Measurements from ENCODE around the gene SDR42E2. TPM values are rescaled to one million over a fixed set of nuclear protein-coding genes. Genes with fewer than 3 reads are reported as not detected.

Gene SDR42E2
- total and polyA plus RNA-seq, 2 of the 4 experiments (the other 2 are of a cell fraction): not detected

- no peak for ATAC-seq (ENCODE audit: low read depth)
- CTCF ChIA-PET: no interaction called here
Measured at GRCh38 chr16:22138482-22138881, 23.8 kb upstream of the SDR42E2 start.

More at GRCh38 chr16:22138482-22138881, 23.8 kb upstream of the SDR42E2 start:
- intact Hi-C loops (cut with micrococcal nuclease): no loop called here
- Histone ChIP-seq H3K9me1 (ENCODE audit: insufficient read depth, low read length) (no peaks in the 10 kb centered on the region), H3K4me1 (ENCODE audit: control insufficient read depth, insufficient read depth, low read length) (no peaks in the 10 kb centered on the region), H3K4me2 (ENCODE audit: low read depth, low read length) (no peak overlapping the region), H2BK5ac (ENCODE audit: low read depth, low read length, poor library complexity, severe bottlenecking) (no peak overlapping the region), H3K4ac (ENCODE audit: low read depth, low read length) (no peak overlapping the region), H3K56ac (ENCODE audit: extremely low read depth, insufficient read depth, low read length) (no peak overlapping the region), H3K18ac (ENCODE audit: low read depth, low read length) (no peak overlapping the region), H2BK20ac (ENCODE audit: low read depth, low read length) (no peak overlapping the region), H3K14ac (replicated peaks; ENCODE audit: low read depth, low read length) (no peak overlapping the region), H3K36me3 (ENCODE audit: control insufficient read depth, insufficient read depth, low read length) (no peaks in the 10 kb centered on the region), H4K20me1 (ENCODE audit: insufficient read depth, low read length) (no peaks in the 10 kb centered on the region), H2BK120ac (ENCODE audit: low read depth, low read length) (no peak overlapping the region), H3K23ac (ENCODE audit: low read depth, low read length) (no peak overlapping the region), H2AFZ (replicated peaks; ENCODE audit: low read length, poor library complexity) (no peak overlapping the region), H2AK5ac (ENCODE audit: low read depth, low read length) (no peak overlapping the region), H3K27me3 (ENCODE audit: control insufficient read depth, insufficient read depth, low read length) (peaks cover 24% of the 10 kb centered on the region), H3K27ac (ENCODE audit: insufficient read depth, low read length) (no peak overlapping the region), H2BK15ac (ENCODE audit: low read depth, low read length) (no peak overlapping the region), H3K9me3 (ENCODE audit: control insufficient read depth, insufficient read depth, low read length) (no peaks in the 10 kb centered on the region), H3K9ac (ENCODE audit: low read depth, low read length) (no peak overlapping the region), H2AK9ac (replicated peaks; ENCODE audit: low read depth, low read length, poor library complexity) (no peak overlapping the region), H3K79me1 (ENCODE audit: low read depth in 1 of 2, low read length in 2 of 2) (no peaks in the 10 kb centered on the region), H4K91ac (ENCODE audit: insufficient read depth, low read depth, low read length) (no peak overlapping the region), H4K8ac (ENCODE audit: low read depth in 2 of 2, low read length in 2 of 2) (no peak overlapping the region), H3K4me3 (ENCODE audit: insufficient read depth, low read depth, low read length) (no peak overlapping the region), H4K5ac (ENCODE audit: low read depth, low read length) (no peak overlapping the region)
- dilution Hi-C loops (cut with HindIII; ENCODE audit: low sequenced_read_pairs, unreplicated experiment): no loop called here
- in situ Hi-C loops (cut with MboI; ENCODE audit: low sequenced_read_pairs): no loop called here
- POLR2A ChIA-PET (ENCODE audit: unreplicated experiment): no interaction called here
- no peak for TF ChIP-seq USF2 (IDR thresholded peaks at IDR 0.05; ENCODE audit: low read depth, low read length)
- no peak for TF ChIP-seq POLR2A (IDR thresholded peaks at IDR 0.05; ENCODE audit: low read depth, low read length)
- TF ChIP-seq, protein P1, sequence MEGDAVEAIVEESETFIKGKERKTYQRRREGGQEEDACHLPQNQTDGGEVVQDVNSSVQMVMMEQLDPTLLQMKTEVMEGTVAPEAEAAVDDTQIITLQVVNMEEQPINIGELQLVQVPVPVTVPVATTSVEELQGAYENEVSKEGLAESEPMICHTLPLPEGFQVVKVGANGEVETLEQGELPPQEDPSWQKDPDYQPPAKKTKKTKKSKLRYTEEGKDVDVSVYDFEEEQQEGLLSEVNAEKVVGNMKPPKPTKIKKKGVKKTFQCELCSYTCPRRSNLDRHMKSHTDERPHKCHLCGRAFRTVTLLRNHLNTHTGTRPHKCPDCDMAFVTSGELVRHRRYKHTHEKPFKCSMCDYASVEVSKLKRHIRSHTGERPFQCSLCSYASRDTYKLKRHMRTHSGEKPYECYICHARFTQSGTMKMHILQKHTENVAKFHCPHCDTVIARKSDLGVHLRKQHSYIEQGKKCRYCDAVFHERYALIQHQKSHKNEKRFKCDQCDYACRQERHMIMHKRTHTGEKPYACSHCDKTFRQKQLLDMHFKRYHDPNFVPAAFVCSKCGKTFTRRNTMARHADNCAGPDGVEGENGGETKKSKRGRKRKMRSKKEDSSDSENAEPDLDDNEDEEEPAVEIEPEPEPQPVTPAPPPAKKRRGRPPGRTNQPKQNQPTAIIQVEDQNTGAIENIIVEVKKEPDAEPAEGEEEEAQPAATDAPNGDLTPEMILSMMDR (conservative IDR thresholded peaks at IDR 0.05; ENCODE audit: low read depth, low read length): no peak
- no peak for TF ChIP-seq RAD21 (IDR thresholded peaks at IDR 0.05; ENCODE audit: low read length)
- TF ChIP-seq MXI1 (IDR thresholded peaks at IDR 0.05; ENCODE audit: borderline replicate concordance, low read depth, low read length): no peak
- TF ChIP-seq, protein P2, sequence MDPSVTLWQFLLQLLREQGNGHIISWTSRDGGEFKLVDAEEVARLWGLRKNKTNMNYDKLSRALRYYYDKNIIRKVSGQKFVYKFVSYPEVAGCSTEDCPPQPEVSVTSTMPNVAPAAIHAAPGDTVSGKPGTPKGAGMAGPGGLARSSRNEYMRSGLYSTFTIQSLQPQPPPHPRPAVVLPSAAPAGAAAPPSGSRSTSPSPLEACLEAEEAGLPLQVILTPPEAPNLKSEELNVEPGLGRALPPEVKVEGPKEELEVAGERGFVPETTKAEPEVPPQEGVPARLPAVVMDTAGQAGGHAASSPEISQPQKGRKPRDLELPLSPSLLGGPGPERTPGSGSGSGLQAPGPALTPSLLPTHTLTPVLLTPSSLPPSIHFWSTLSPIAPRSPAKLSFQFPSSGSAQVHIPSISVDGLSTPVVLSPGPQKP (IDR thresholded peaks at IDR 0.05; ENCODE audit: borderline replicate concordance, low read depth, low read length): no peak
- TF ChIP-seq RCOR1 (IDR thresholded peaks at IDR 0.05; ENCODE audit: insufficient replicate concordance, low read length): no peak
- no peak for TF ChIP-seq MAFK (IDR thresholded peaks at IDR 0.05; ENCODE audit: low read depth, low read length)
- TF ChIP-seq CEBPB (IDR thresholded peaks at IDR 0.05; ENCODE audit: low read depth, low read length): no peak
- no peak for TF ChIP-seq NFE2L2 (IDR thresholded peaks at IDR 0.05; ENCODE audit: low read depth, low read length)
- no peak for TF ChIP-seq BHLHE40 (IDR thresholded peaks at IDR 0.05; ENCODE audit: low read depth, low read length)
- no peak for TF ChIP-seq CHD1 (IDR thresholded peaks at IDR 0.05; ENCODE audit: low read depth, low read length)
- WGBS, 2 experiments (ENCODE audit: extremely low coverage in 2 of 2, insufficient read length in 1 of 2): no CpG with 5 or more reads among the region's 8 CpGs
- no peak for DNase-seq
- BruUV-seq (replicated peaks): no TSS peak

All from IMR-90 (cell line).